Measurements from ENCODE around the gene UNCX. TPM values are rescaled to one million over a fixed set of nuclear protein-coding genes. Genes with fewer than 3 reads are reported as not detected.
"Not testable (repeated sequence)": the region's sequence is repeated elsewhere in the genome, so short reads cannot be mapped to it uniquely, and the experiment has no call there.

UNCX gene
- total and polyA plus RNA-seq, 2 experiments from 2014 or later: 6.7 to 11.8 TPM

DNA sequence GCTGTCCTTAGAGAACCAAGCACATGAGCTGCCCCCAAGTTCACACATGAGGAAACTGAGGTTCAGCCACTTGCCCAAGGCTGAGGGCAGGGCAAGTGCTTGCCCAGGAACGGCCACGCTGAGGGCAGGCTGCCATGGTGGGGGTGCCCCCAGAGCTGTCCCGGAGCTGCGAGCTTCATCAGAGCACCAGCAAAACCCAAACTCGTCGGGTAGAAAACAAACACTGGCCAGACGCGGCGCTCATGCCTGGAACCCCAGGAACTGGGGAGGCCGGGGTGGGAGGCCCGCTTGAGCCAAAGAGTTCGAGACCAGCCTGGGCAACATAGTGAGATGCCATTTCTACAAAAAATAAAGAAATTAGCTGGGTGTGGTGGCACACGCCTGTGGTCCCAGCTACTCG lies 38.4 kb downstream of the UNCX start:
- Histone ChIP-seq H3K27me3 (peaks cover 5% of the 10 kb centered on the region), H3K27ac (no peak overlapping the region), H3K4me3 (no peak overlapping the region), H3K36me3 (no peaks in the 10 kb centered on the region), H3K4me1 (ENCODE audit: low read depth) (no peaks in the 10 kb centered on the region), H3K9me3 (ENCODE audit: low read depth) (no peaks in the 10 kb centered on the region)
- no peak for DNase-seq (ENCODE audit: low read depth in 1 of 2, low spot score in 1 of 2)
- TF ChIP-seq, protein P1, sequence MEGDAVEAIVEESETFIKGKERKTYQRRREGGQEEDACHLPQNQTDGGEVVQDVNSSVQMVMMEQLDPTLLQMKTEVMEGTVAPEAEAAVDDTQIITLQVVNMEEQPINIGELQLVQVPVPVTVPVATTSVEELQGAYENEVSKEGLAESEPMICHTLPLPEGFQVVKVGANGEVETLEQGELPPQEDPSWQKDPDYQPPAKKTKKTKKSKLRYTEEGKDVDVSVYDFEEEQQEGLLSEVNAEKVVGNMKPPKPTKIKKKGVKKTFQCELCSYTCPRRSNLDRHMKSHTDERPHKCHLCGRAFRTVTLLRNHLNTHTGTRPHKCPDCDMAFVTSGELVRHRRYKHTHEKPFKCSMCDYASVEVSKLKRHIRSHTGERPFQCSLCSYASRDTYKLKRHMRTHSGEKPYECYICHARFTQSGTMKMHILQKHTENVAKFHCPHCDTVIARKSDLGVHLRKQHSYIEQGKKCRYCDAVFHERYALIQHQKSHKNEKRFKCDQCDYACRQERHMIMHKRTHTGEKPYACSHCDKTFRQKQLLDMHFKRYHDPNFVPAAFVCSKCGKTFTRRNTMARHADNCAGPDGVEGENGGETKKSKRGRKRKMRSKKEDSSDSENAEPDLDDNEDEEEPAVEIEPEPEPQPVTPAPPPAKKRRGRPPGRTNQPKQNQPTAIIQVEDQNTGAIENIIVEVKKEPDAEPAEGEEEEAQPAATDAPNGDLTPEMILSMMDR (IDR thresholded peaks at IDR 0.05; ENCODE audit: low read depth, low read length): no peak

DNA sequence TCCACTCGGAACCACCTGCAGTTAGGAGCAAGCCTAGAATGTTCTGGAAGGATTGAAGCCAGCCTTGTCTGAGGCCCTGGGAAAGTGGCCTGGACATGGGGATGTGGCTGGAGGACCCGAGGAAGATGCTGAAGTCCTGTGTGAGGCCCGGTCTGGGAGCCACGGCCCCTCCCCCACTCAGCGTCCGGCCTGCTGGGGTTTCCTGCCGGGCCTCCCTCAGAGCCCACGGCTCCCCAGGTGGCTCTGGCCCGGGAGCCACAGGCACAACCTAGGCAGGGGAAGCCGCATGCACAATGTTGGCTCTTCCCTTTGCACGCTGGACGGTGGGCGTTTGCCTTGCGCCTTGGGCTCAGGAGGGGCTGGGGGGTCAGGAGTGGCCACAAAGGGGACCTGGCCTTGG lies 39.0 kb downstream of the UNCX start:
- no peak overlapping the region for H3K4me3 ChIP-seq
- DNase-seq (ENCODE audit: low read depth in 1 of 2, low spot score in 1 of 2): no peak
- no peaks in the 10 kb centered on the region for H3K27me3 ChIP-seq
- TF ChIP-seq, protein P1 (IDR thresholded peaks at IDR 0.05; ENCODE audit: low read depth, low read length): no peak
- H3K27ac ChIP-seq: no peak overlapping the region
- H3K9me3 ChIP-seq (ENCODE audit: low read depth): no peaks in the 10 kb centered on the region
- H3K36me3 ChIP-seq: no peaks in the 10 kb centered on the region
- H3K4me1 ChIP-seq (ENCODE audit: low read depth): no peaks in the 10 kb centered on the region

DNA sequence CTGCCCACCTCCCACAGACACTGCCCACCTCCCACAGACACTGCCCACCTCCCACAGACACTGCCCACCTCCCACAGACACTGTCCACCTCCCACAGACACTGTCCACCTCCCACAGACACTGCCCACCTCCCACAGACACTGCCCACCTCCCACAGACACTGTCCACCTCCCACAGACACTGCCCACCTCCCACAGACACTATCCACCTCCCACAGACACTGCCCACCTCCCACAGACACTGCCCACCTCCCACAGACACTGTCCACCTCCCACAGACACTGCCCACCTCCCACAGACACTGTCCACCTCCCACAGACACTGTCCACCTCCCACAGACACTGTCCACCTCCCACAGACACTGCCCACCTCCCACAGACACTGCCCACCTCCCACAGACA lies 39.5 kb downstream of the UNCX start:
- H3K27me3 ChIP-seq; H3K27ac ChIP-seq; H3K9me3 ChIP-seq (ENCODE audit: low read depth): not testable (repeated sequence)

DNA sequence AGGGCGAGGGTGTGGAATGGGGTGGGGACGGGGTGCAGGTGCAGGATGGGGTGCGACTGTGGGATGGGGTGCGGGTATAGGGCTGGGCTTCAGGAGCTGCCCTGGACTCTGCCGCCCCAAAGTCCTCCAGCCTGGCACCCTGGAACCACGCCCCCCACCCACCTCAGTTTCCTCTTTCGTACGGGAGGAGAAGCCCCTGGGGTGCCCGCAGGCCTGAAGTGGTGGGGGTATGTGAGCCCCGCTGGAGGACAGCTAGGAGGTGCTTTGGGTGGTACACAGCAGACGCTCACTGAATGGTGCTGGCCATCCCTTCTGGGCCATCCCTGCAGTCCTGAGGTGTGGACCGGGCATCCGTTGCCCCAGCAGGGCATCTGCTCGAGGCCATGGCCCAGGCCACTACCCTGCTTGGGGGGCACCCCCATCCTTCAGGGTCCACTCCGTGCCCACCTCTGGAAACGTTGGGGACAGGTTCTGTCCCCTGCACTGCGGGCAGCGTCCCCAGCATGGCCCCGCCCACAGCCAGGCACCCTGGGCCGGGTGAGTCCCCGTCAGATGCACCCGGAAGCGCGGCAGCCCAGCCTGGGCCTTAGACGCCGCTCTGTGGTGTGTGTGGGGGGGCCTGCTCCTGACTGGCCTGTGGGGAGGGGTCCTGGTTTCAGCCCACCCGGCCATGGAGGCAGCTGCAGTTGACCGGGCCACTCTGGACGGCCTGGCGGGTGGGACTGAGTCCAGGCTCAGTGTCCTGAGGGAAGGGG lies 41.6 kb downstream of the UNCX start:
- Histone ChIP-seq H3K9me3 (ENCODE audit: low read depth) (no peaks in the 10 kb centered on the region), H3K4me3 (no peak overlapping the region), H3K36me3 (no peaks in the 10 kb centered on the region), H3K27me3 (no peaks in the 10 kb centered on the region), H3K4me1 (ENCODE audit: low read depth) (no peaks in the 10 kb centered on the region), H3K27ac (no peak overlapping the region)
- no peak for DNase-seq (ENCODE audit: low read depth in 1 of 2, low spot score in 1 of 2)
- TF ChIP-seq, protein P1 (IDR thresholded peaks at IDR 0.05; ENCODE audit: low read depth, low read length): no peak

More for the DNA sequence above, 39.5 kb downstream of the UNCX start:
- H3K4me3 ChIP-seq; H3K36me3 ChIP-seq; DNase-seq (ENCODE audit: low read depth in 1 of 2, low spot score in 1 of 2); H3K4me1 ChIP-seq (ENCODE audit: low read depth): not testable (repeated sequence)

DNA sequence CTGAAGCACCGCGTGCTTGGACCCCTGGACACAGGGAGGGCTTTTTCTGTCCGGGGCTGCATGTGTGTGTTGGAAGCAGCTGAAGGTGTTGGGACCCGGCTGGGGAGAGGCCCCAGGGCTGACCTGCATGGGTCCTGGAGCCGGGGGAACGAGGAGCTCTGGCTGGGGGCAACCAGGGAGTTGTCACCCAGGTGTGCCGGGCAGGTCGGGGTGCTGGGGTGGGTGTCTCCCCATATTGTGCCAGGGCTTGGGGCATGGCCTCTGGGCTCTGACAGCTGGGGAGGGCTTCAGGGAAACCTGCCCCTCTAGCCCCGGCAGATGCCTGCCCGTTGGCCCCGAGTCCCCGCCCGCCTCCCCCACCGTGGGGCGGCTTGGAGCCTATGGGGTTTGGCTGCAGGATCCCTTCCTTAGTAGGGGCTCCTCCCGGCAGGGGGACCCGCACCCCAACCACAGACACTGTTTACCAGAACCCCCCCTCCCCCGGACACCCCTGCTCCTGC lies 42.3 kb downstream of the UNCX start:
- TF ChIP-seq, protein P1 (IDR thresholded peaks at IDR 0.05; ENCODE audit: low read depth, low read length): no peak
- Histone ChIP-seq H3K9me3 (ENCODE audit: low read depth) (no peaks in the 10 kb centered on the region), H3K4me3 (no peak overlapping the region), H3K4me1 (ENCODE audit: low read depth) (no peaks in the 10 kb centered on the region), H3K27ac (no peak overlapping the region), H3K27me3 (no peaks in the 10 kb centered on the region), H3K36me3 (no peaks in the 10 kb centered on the region)
- DNase-seq (ENCODE audit: low read depth in 1 of 2, low spot score in 1 of 2): no peak

Measured in cardiac muscle cell (in vitro differentiated cells and primary cell).